HepG2 (cell line): Measurements from ENCODE around the gene ERBB3. TPM values are rescaled to one million over a fixed set of nuclear protein-coding genes. Genes with fewer than 3 reads are reported as not detected.

Source experiments
- KLF13 ChIP-seq: sonication (generic); formaldehyde crosslinking; IDR thresholded peaks from 2 replicates; pipeline ENCODE4 v1.4.0; 2020; ENCODE audit warnings: mild to moderate bottlenecking, missing genetic modification reagents
- SNAI1 ChIP-seq: sonication (generic); formaldehyde crosslinking; IDR thresholded peaks from 2 replicates; pipeline ENCODE4 v1.5.0; 2020; ENCODE audit warnings: mild to moderate bottlenecking, missing genetic modification reagents, borderline replicate concordance
- SP2 ChIP-seq: sonication (generic); formaldehyde crosslinking; IDR thresholded peaks from 2 replicates; pipeline ENCODE4 v1.5.1; 2020; ENCODE audit warnings: mild to moderate bottlenecking, missing genetic modification reagents
- ZNF282 ChIP-seq: fragments of 450-650 bp; IDR thresholded peaks from 2 replicates; pipeline ENCODE4 v1.6.1; 2018; ENCODE audit not compliant: partially characterized antibody
- ZNF747 ChIP-seq: sonication (generic); formaldehyde crosslinking; IDR thresholded peaks from 2 replicates; pipeline ENCODE4 v1.8.1; 2023; ENCODE audit warnings: missing genetic modification reagents, mild to moderate bottlenecking, borderline replicate concordance
- ZSCAN31 ChIP-seq: sonication (generic); formaldehyde crosslinking; IDR thresholded peaks from 2 replicates; pipeline ENCODE4 v1.5.0; 2020; ENCODE audit warnings: low read depth, mild to moderate bottlenecking, missing genetic modification reagents
- polyA plus RNA-seq, 8 experiments: library from polyadenylated mRNA; depleted of rRNA in 3 of 8; stranded (reverse) in 7 of 8; unstranded in 1 of 8; fragments of >200 nt; fragmentation: Illumina TruSeq in 4 of 8; extraction: Trizol in 4 of 8; gene quantifications; 2 replicates each; pipeline versions ENCODE4 v1.2.1 to v1.2.3, GENCODE V29; 2011 to 2016; ENCODE audit warnings: low read depth in 4 of 8, missing spikeins in 1 of 8, mixed read lengths in 1 of 8; ENCODE audit not compliant: insufficient read depth in 1 of 8
- total RNA-seq, 5 experiments: library from RNA; depleted of rRNA; stranded (reverse); fragments of >200 nt; fragmentation: Illumina TruSeq; extraction: Trizol; gene quantifications; 2 replicates each; pipeline ENCODE4 v1.2.3, GENCODE V29; 2016; ENCODE audit warnings: low read depth in 1 of 5
- TF ChIP-seq, protein P1 (sequence below): sonication (generic); formaldehyde crosslinking; IDR thresholded peaks from 2 replicates; pipeline ENCODE4 v1.5.0; 2020; ENCODE audit warnings: missing genetic modification reagents, mild to moderate bottlenecking, borderline replicate concordance
- TF ChIP-seq, protein P2 (sequence below): sonication (generic); formaldehyde crosslinking; IDR thresholded peaks from 2 replicates; pipeline ENCODE4 v1.4.0; 2020; ENCODE audit warnings: missing genetic modification reagents, mild to moderate bottlenecking, borderline replicate concordance
- TF ChIP-seq, protein P3 (sequence below): sonication (generic); formaldehyde crosslinking; IDR thresholded peaks from 2 replicates; pipeline ENCODE4 v1.5.0; 2020; ENCODE audit warnings: mild to moderate bottlenecking, missing genetic modification reagents, borderline replicate concordance
- TF ChIP-seq, protein P4 (sequence below): sonication (generic); formaldehyde crosslinking; IDR thresholded peaks from 2 replicates; pipeline ENCODE4 v1.9.0; 2021; ENCODE audit warnings: missing genetic modification reagents, mild to moderate bottlenecking, borderline replicate concordance
- TF ChIP-seq, protein P5 (sequence below): sonication (generic); formaldehyde crosslinking; IDR thresholded peaks from 2 replicates; pipeline ENCODE4 v1.8.0; 2023; ENCODE audit warnings: mild to moderate bottlenecking, missing genetic modification reagents
- TF ChIP-seq, protein P6 (sequence below): sonication (generic); formaldehyde crosslinking; IDR thresholded peaks from 2 replicates; pipeline ENCODE4 v1.4.0; 2020; ENCODE audit warnings: missing genetic modification reagents, borderline replicate concordance

The ERBB3 gene
- total and polyA plus RNA-seq, 2 of the 13 experiments (the other 11 are each of a cell fraction or from before 2014, with no cell fraction given), result 93.6 to 358 TPM

DNA sequence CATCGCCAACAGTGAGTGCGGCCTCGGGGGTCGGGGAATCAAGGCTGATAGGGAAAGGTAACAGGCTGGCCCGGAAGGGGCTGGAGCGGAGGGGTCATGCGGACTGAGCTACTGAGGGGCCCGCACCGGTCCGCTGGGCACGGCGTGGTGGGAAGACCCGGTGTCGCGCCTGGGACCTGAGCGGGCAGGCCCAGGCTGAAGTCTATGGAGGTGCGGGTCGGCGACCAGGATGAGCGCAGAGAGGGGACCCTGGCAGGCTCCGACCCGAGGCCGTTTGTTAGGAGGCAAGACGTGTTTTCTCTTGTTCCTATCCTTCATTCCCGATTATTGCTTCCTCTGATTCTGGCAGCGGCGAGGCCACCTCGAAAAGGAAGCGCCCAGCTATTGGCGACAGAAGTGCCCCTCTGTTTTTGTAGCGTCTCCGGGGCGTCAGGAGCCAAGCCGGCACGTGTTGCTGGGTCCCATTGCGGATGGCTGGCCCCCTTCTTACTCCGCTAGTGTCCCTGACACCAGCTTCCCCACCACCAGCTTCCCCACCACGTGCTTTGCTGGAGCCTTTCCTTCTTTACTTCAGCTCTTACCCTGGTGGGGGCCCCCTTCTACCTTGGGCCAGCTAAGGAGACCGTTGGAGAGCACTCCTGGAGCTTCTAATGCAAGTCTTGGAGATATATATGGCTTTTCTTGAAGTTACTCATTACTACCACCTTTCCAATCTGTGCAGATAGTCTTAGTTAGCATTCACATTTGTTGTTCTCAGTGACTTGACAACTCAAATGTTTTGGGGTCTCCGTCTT is 25.0 kb downstream of the ERBB3 start (continued):
- TF ChIP-seq, protein P1, sequence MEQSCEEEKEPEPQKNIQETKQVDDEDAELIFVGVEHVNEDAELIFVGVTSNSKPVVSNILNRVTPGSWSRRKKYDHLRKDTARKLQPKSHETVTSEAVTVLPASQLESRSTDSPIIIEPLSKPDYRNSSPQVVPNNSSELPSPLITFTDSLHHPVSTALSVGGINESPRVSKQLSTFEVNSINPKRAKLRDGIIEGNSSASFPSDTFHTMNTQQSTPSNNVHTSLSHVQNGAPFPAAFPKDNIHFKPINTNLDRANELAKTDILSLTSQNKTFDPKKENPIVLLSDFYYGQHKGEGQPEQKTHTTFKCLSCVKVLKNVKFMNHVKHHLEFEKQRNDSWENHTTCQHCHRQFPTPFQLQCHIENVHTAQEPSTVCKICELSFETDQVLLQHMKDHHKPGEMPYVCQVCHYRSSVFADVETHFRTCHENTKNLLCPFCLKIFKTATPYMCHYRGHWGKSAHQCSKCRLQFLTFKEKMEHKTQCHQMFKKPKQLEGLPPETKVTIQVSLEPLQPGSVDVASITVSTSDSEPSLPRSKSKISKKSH (CRISPR knock-in tag), result no peak
- TF ChIP-seq, protein P2, sequence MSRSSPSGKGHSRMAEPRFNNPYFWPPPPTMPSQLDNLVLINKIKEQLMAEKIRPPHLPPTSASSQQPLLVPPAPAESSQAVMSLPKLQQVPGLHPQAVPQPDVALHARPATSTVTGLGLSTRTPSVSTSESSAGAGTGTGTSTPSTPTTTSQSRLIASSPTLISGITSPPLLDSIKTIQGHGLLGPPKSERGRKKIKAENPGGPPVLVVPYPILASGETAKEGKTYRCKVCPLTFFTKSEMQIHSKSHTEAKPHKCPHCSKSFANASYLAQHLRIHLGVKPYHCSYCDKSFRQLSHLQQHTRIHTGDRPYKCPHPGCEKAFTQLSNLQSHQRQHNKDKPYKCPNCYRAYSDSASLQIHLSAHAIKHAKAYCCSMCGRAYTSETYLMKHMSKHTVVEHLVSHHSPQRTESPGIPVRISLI (CRISPR knock-in tag), result no peak
- TF ChIP-seq, protein P3, sequence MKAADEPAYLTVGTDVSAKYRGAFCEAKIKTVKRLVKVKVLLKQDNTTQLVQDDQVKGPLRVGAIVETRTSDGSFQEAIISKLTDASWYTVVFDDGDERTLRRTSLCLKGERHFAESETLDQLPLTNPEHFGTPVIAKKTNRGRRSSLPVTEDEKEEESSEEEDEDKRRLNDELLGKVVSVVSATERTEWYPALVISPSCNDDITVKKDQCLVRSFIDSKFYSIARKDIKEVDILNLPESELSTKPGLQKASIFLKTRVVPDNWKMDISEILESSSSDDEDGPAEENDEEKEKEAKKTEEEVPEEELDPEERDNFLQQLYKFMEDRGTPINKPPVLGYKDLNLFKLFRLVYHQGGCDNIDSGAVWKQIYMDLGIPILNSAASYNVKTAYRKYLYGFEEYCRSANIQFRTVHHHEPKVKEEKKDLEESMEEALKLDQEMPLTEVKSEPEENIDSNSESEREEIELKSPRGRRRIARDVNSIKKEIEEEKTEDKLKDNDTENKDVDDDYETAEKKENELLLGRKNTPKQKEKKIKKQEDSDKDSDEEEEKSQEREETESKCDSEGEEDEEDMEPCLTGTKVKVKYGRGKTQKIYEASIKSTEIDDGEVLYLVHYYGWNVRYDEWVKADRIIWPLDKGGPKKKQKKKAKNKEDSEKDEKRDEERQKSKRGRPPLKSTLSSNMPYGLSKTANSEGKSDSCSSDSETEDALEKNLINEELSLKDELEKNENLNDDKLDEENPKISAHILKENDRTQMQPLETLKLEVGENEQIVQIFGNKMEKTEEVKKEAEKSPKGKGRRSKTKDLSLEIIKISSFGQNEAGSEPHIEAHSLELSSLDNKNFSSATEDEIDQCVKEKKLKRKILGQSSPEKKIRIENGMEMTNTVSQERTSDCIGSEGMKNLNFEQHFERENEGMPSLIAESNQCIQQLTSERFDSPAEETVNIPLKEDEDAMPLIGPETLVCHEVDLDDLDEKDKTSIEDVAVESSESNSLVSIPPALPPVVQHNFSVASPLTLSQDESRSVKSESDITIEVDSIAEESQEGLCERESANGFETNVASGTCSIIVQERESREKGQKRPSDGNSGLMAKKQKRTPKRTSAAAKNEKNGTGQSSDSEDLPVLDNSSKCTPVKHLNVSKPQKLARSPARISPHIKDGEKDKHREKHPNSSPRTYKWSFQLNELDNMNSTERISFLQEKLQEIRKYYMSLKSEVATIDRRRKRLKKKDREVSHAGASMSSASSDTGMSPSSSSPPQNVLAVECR, result 0 out of 2 replicates have a peak, but pooled peaks have one; percentile 0
- TF ChIP-seq SP2 (CRISPR knock-in tag) (no peak), ZSCAN31 (CRISPR knock-in tag) (no peak), SNAI1 (CRISPR knock-in tag) (peak; percentile 74; the same call in 1 of the 2 replicates), KLF13 (no peak), ZNF282 (no peak), ZNF747 (no peak)
- TF ChIP-seq, protein P4, sequence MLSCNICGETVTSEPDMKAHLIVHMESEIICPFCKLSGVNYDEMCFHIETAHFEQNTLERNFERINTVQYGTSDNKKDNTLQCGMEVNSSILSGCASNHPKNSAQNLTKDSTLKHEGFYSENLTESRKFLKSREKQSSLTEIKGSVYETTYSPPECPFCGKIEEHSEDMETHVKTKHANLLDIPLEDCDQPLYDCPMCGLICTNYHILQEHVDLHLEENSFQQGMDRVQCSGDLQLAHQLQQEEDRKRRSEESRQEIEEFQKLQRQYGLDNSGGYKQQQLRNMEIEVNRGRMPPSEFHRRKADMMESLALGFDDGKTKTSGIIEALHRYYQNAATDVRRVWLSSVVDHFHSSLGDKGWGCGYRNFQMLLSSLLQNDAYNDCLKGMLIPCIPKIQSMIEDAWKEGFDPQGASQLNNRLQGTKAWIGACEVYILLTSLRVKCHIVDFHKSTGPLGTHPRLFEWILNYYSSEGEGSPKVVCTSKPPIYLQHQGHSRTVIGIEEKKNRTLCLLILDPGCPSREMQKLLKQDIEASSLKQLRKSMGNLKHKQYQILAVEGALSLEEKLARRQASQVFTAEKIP, result no peak
- TF ChIP-seq, protein P5, sequence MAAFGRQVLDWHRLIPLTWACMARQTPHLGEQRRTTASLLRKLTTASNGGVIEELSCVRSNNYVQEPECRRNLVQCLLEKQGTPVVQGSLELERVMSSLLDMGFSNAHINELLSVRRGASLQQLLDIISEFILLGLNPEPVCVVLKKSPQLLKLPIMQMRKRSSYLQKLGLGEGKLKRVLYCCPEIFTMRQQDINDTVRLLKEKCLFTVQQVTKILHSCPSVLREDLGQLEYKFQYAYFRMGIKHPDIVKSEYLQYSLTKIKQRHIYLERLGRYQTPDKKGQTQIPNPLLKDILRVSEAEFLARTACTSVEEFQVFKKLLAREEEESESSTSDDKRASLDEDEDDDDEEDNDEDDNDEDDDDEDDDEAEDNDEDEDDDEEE (CRISPR knock-in tag), result no peak
- TF ChIP-seq, protein P6, sequence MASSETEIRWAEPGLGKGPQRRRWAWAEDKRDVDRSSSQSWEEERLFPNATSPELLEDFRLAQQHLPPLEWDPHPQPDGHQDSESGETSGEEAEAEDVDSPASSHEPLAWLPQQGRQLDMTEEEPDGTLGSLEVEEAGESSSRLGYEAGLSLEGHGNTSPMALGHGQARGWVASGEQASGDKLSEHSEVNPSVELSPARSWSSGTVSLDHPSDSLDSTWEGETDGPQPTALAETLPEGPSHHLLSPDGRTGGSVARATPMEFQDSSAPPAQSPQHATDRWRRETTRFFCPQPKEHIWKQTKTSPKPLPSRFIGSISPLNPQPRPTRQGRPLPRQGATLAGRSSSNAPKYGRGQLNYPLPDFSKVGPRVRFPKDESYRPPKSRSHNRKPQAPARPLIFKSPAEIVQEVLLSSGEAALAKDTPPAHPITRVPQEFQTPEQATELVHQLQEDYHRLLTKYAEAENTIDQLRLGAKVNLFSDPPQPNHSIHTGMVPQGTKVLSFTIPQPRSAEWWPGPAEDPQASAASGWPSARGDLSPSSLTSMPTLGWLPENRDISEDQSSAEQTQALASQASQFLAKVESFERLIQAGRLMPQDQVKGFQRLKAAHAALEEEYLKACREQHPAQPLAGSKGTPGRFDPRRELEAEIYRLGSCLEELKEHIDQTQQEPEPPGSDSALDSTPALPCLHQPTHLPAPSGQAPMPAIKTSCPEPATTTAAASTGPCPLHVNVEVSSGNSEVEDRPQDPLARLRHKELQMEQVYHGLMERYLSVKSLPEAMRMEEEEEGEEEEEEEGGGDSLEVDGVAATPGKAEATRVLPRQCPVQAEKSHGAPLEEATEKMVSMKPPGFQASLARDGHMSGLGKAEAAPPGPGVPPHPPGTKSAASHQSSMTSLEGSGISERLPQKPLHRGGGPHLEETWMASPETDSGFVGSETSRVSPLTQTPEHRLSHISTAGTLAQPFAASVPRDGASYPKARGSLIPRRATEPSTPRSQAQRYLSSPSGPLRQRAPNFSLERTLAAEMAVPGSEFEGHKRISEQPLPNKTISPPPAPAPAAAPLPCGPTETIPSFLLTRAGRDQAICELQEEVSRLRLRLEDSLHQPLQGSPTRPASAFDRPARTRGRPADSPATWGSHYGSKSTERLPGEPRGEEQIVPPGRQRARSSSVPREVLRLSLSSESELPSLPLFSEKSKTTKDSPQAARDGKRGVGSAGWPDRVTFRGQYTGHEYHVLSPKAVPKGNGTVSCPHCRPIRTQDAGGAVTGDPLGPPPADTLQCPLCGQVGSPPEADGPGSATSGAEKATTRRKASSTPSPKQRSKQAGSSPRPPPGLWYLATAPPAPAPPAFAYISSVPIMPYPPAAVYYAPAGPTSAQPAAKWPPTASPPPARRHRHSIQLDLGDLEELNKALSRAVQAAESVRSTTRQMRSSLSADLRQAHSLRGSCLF (CRISPR knock-in tag), result no peak
